ENCODE results near the gene JPH4. TPM values are rescaled to one million over a fixed set of nuclear protein-coding genes. Genes with fewer than 3 reads are reported as not detected.

The JPH4 gene
- polyA plus RNA-seq, 2 of the 4 experiments (the other 2 are of a cell fraction), result 0.05 TPM; not detected in 1

GRCh38 chr14:23608454-23608853, 29.9 kb upstream of the JPH4 start:
- DNase-seq (ENCODE audit: low read depth in 1 of 2, low spot score in 1 of 2), result no peak
- POLR2A ChIA-PET, result no interaction called here
- TF ChIP-seq POLR2AphosphoS2 (conservative IDR thresholded peaks at IDR 0.05; ENCODE audit: low read length) (no peak), SREBF2 (IDR thresholded peaks at IDR 0.05) (no peak), REST (IDR thresholded peaks at IDR 0.05) (no peak), EP300 (IDR thresholded peaks at IDR 0.05) (no peak), POLR2A (IDR thresholded peaks at IDR 0.05; ENCODE audit: low read length) (no peak), FOSL2 (IDR thresholded peaks at IDR 0.05) (no peak), FOSL2 (CRISPR knock-in tag; IDR thresholded peaks at IDR 0.05) (no peak)
- no peak for ATAC-seq
- Histone ChIP-seq H3K9me3 (0 out of 3 replicates have a peak, but pooled peaks cover 2% of the 10 kb centered on the region), H3K4me2 (no peak overlapping the region), H3K4me3 (no peak overlapping the region), H3K4me1 (peaks cover 4% of the 10 kb centered on the region; the same call in 2 of the 3 replicates), H3K27ac (no peak overlapping the region)
- CTCF ChIA-PET, result interaction anchor here (0.8 to 3.7 kb wide), 3 partner anchors 19 to 321 kb away, joined by 3 to 25 read pairs (median 13); no protein-coding TSS in a partner anchor
- 0% methylated on average over 1 of the region's 1 CpG for WGBS (ENCODE audit: missing lambda C conversion rate)
- no peak for FAIRE-seq

- no peak overlapping the region for H3K4me3 ChIP-seq
- WGBS (ENCODE audit: missing lambda C conversion rate), result 38% methylated on average over 6 of the region's 6 CpGs
- no peak overlapping the region for H3K4me2 ChIP-seq
- DNase-seq (ENCODE audit: low read depth in 1 of 2, low spot score in 1 of 2) (no peak), ATAC-seq (no peak), FAIRE-seq (no peak)
- H3K27ac ChIP-seq, result no peak overlapping the region
- no peaks in the 10 kb centered on the region for H3K4me1 ChIP-seq
- POLR2A ChIA-PET, result no interaction called here
- CTCF ChIA-PET, result interaction anchor here (1.1 to 3.7 kb wide), 5 partner anchors 17 to 121 kb away, joined by 3 to 25 read pairs (median 4); no protein-coding TSS in a partner anchor
- 0 out of 3 replicates have a peak, but pooled peaks cover 2% of the 10 kb centered on the region for H3K9me3 ChIP-seq
- TF ChIP-seq ATOH8 (CRISPR knock-in tag; IDR thresholded peaks at IDR 0.05; ENCODE audit: low read depth), result no peak
- no peak for TF ChIP-seq JUN (IDR thresholded peaks at IDR 0.05)
- TF ChIP-seq HES2 (IDR thresholded peaks at IDR 0.05), result no peak
- no peak for TF ChIP-seq HOXA7 (CRISPR knock-in tag; IDR thresholded peaks at IDR 0.05)
- no peak for TF ChIP-seq POLR2A (IDR thresholded peaks at IDR 0.05; ENCODE audit: low read length)
- no peak for TF ChIP-seq USF2 (IDR thresholded peaks at IDR 0.05)
- TF ChIP-seq FOXS1 (CRISPR knock-in tag; IDR thresholded peaks at IDR 0.05), result no peak
- TF ChIP-seq, protein P1, sequence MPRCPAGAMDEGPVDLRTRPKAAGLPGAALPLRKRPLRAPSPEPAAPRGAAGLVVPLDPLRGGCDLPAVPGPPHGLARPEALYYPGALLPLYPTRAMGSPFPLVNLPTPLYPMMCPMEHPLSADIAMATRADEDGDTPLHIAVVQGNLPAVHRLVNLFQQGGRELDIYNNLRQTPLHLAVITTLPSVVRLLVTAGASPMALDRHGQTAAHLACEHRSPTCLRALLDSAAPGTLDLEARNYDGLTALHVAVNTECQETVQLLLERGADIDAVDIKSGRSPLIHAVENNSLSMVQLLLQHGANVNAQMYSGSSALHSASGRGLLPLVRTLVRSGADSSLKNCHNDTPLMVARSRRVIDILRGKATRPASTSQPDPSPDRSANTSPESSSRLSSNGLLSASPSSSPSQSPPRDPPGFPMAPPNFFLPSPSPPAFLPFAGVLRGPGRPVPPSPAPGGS (IDR thresholded peaks at IDR 0.05), result no peak
- TF ChIP-seq EHMT2 (IDR thresholded peaks at IDR 0.05; ENCODE audit: low read depth), result no peak
- no peak for TF ChIP-seq FOSL2 (IDR thresholded peaks at IDR 0.05)
- TF ChIP-seq FOSL2 (CRISPR knock-in tag; IDR thresholded peaks at IDR 0.05), result no peak
- no peak for TF ChIP-seq RNF2 (IDR thresholded peaks at IDR 0.05; ENCODE audit: borderline replicate concordance, low read depth)
- TF ChIP-seq NFE2L2 (conservative IDR thresholded peaks at IDR 0.05; ENCODE audit: low read length), result no peak
- no peak for TF ChIP-seq CHD2 (IDR thresholded peaks at IDR 0.05; ENCODE audit: low read length, partially characterized antibody)
- no peak for TF ChIP-seq CHD4 (IDR thresholded peaks at IDR 0.05; ENCODE audit: borderline replicate concordance)
- TF ChIP-seq RFX5 (IDR thresholded peaks at IDR 0.05), result no peak
- no peak for TF ChIP-seq FOSB (CRISPR knock-in tag; IDR thresholded peaks at IDR 0.05)
- TF ChIP-seq MAFK (IDR thresholded peaks at IDR 0.05; ENCODE audit: partially characterized antibody), result no peak
- TF ChIP-seq, protein P2, sequence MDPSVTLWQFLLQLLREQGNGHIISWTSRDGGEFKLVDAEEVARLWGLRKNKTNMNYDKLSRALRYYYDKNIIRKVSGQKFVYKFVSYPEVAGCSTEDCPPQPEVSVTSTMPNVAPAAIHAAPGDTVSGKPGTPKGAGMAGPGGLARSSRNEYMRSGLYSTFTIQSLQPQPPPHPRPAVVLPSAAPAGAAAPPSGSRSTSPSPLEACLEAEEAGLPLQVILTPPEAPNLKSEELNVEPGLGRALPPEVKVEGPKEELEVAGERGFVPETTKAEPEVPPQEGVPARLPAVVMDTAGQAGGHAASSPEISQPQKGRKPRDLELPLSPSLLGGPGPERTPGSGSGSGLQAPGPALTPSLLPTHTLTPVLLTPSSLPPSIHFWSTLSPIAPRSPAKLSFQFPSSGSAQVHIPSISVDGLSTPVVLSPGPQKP (IDR thresholded peaks at IDR 0.05; ENCODE audit: low read depth, low read length), result no peak
- TF ChIP-seq RAD21 (conservative IDR thresholded peaks at IDR 0.05 in 1 of 2, IDR thresholded peaks at IDR 0.05 in 1 of 2), result no peak
- TF ChIP-seq KDM5A (IDR thresholded peaks at IDR 0.05), result no peak
These were observed 27.5 kb upstream of the JPH4 start for GRCh38 chr14:23605931-23606585.

Data from A549 (cell line).